Measurements from ENCODE around the gene SPAG9.

DNA sequence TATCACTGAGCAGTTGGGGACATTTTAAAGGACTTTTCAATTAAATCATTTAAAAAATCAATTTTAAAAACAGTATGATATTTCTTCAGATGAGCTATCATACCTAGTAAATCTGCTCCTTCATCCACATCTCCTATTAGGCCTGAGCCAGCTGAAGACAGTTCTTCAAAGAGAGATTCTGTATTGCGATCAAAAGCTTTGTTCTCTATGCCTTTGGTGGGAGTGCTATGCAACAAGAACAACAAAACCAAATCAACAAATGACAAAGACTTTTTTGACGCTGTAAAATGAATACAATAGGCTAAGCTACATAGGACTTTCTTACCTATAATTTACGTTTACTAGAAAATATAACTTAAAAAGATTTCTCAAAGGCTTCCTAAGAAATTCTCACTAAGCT is 106.5 kb downstream of the SPAG9 start:
- TF ChIP-seq, protein P1, sequence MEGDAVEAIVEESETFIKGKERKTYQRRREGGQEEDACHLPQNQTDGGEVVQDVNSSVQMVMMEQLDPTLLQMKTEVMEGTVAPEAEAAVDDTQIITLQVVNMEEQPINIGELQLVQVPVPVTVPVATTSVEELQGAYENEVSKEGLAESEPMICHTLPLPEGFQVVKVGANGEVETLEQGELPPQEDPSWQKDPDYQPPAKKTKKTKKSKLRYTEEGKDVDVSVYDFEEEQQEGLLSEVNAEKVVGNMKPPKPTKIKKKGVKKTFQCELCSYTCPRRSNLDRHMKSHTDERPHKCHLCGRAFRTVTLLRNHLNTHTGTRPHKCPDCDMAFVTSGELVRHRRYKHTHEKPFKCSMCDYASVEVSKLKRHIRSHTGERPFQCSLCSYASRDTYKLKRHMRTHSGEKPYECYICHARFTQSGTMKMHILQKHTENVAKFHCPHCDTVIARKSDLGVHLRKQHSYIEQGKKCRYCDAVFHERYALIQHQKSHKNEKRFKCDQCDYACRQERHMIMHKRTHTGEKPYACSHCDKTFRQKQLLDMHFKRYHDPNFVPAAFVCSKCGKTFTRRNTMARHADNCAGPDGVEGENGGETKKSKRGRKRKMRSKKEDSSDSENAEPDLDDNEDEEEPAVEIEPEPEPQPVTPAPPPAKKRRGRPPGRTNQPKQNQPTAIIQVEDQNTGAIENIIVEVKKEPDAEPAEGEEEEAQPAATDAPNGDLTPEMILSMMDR (IDR thresholded peaks at IDR 0.05) = no peak
- TF ChIP-seq POLR2A (IDR thresholded peaks at IDR 0.05) = no peak
